ENCODE data around the gene DNAL4. TPM values are rescaled to one million over a fixed set of nuclear protein-coding genes. Genes with fewer than 3 reads are reported as not detected.

The DNAL4 gene
- total RNA-seq, 1 donor: 17.0 TPM

GRCh38 chr22:38750638-38751037 is 43.3 kb downstream of the DNAL4 start:
- Histone ChIP-seq H4K20me1 (ENCODE audit: insufficient read depth, low read length) (no peaks in the 10 kb centered on the region), H3K36me3 (ENCODE audit: insufficient read depth, low read length) (peaks cover 58% of the 10 kb centered on the region), H2AFZ (ENCODE audit: low read length) (no peak overlapping the region), H3K4me1 (ENCODE audit: insufficient read depth, low read length) (peaks cover 12% of the 10 kb centered on the region), H3K27me3 (ENCODE audit: insufficient read depth, low read length) (no peaks in the 10 kb centered on the region), H3K4me3 (ENCODE audit: insufficient read depth, low read length) (no peak overlapping the region), H3K9me3 (ENCODE audit: low read depth, low read length) (no peaks in the 10 kb centered on the region), H3K79me2 (ENCODE audit: insufficient read depth, low read length) (peaks cover 30% of the 10 kb centered on the region), H3K27ac (ENCODE audit: low read depth, low read length) (no peak overlapping the region), H3K4me2 (ENCODE audit: insufficient read depth, low read length) (no peak overlapping the region)
- no peak for TF ChIP-seq CTCF (IDR thresholded peaks at IDR 0.05; ENCODE audit: extremely low read depth, low read depth, low read length)
- DNase-seq (ENCODE audit: insufficient read length, low spot score, missing footprints): no peak

- no peak overlapping the region for H3K4me2 ChIP-seq (ENCODE audit: insufficient read depth, low read length)
- TF ChIP-seq CTCF (IDR thresholded peaks at IDR 0.05; ENCODE audit: extremely low read depth, low read depth, low read length): no peak
- H3K79me2 ChIP-seq (ENCODE audit: insufficient read depth, low read length): peaks cover 30% of the 10 kb centered on the region
- H3K4me3 ChIP-seq (ENCODE audit: insufficient read depth, low read length): no peak overlapping the region
- no peaks in the 10 kb centered on the region for H3K27me3 ChIP-seq (ENCODE audit: insufficient read depth, low read length)
- no peak for DNase-seq (ENCODE audit: insufficient read length, low spot score, missing footprints)
- H3K27ac ChIP-seq (ENCODE audit: low read depth, low read length): no peak overlapping the region
- no peak overlapping the region for H2AFZ ChIP-seq (ENCODE audit: low read length)
- peaks cover 10% of the 10 kb centered on the region for H3K4me1 ChIP-seq (ENCODE audit: insufficient read depth, low read length)
- H3K9me3 ChIP-seq (ENCODE audit: low read depth, low read length): no peaks in the 10 kb centered on the region
- peaks cover 63% of the 10 kb centered on the region for H3K36me3 ChIP-seq (ENCODE audit: insufficient read depth, low read length)
- H4K20me1 ChIP-seq (ENCODE audit: insufficient read depth, low read length): no peaks in the 10 kb centered on the region
These were observed 43.8 kb downstream of the DNAL4 start for GRCh38 chr22:38750104-38750503.

- no peak overlapping the region for H3K27ac ChIP-seq (ENCODE audit: low read depth, low read length)
- DNase-seq (ENCODE audit: insufficient read length, low spot score, missing footprints): no peak
- H4K20me1 ChIP-seq (ENCODE audit: insufficient read depth, low read length): no peaks in the 10 kb centered on the region
- no peak overlapping the region for H2AFZ ChIP-seq (ENCODE audit: low read length)
- no peak overlapping the region for H3K4me2 ChIP-seq (ENCODE audit: insufficient read depth, low read length)
- peaks cover 72% of the 10 kb centered on the region for H3K36me3 ChIP-seq (ENCODE audit: insufficient read depth, low read length)
- no peaks in the 10 kb centered on the region for H3K4me1 ChIP-seq (ENCODE audit: insufficient read depth, low read length)
- no peaks in the 10 kb centered on the region for H3K9me3 ChIP-seq (ENCODE audit: low read depth, low read length)
- peaks cover 19% of the 10 kb centered on the region for H3K79me2 ChIP-seq (ENCODE audit: insufficient read depth, low read length)
- H3K4me3 ChIP-seq (ENCODE audit: insufficient read depth, low read length): no peak overlapping the region
- TF ChIP-seq CTCF (IDR thresholded peaks at IDR 0.05; ENCODE audit: extremely low read depth, low read depth, low read length): no peak
- H3K27me3 ChIP-seq (ENCODE audit: insufficient read depth, low read length): no peaks in the 10 kb centered on the region
These were observed 45.3 kb downstream of the DNAL4 start for GRCh38 chr22:38748487-38749136.

- no peaks in the 10 kb centered on the region for H3K27me3 ChIP-seq (ENCODE audit: insufficient read depth, low read length)
- no peak overlapping the region for H2AFZ ChIP-seq (ENCODE audit: low read length)
- H3K9me3 ChIP-seq (ENCODE audit: low read depth, low read length): no peaks in the 10 kb centered on the region
- DNase-seq (ENCODE audit: insufficient read length, low spot score, missing footprints): peak; percentile 74
- H3K36me3 ChIP-seq (ENCODE audit: insufficient read depth, low read length): peaks cover 76% of the 10 kb centered on the region
- H3K27ac ChIP-seq (ENCODE audit: low read depth, low read length): no peak overlapping the region
- no peaks in the 10 kb centered on the region for H3K4me1 ChIP-seq (ENCODE audit: insufficient read depth, low read length)
- H4K20me1 ChIP-seq (ENCODE audit: insufficient read depth, low read length): no peaks in the 10 kb centered on the region
- no peak overlapping the region for H3K4me2 ChIP-seq (ENCODE audit: insufficient read depth, low read length)
- TF ChIP-seq CTCF (IDR thresholded peaks at IDR 0.05; ENCODE audit: extremely low read depth, low read depth, low read length): no peak
- H3K79me2 ChIP-seq (ENCODE audit: insufficient read depth, low read length): no peaks in the 10 kb centered on the region
- no peak overlapping the region for H3K4me3 ChIP-seq (ENCODE audit: insufficient read depth, low read length)
These were observed 48.1 kb downstream of the DNAL4 start for GRCh38 chr22:38745676-38746460.
